H1 (cell line): ENCODE results near the gene RPTOR. TPM values are rescaled to one million over a fixed set of nuclear protein-coding genes. Genes with fewer than 3 reads are reported as not detected.

Experiments
- BACH1 ChIP-seq: IDR thresholded peaks from 2 replicates; pipeline ENCODE4 v1.6.1; 2012; ENCODE audit warnings: low read length, improper control_type of control experiment
- KDM4A ChIP-seq: IDR thresholded peaks from one replicate; pipeline ENCODE4 v1.7.1; 2012; ENCODE audit warnings: low read depth, mild to moderate bottlenecking, moderate library complexity, low read length, inconsistent platforms; ENCODE audit not compliant: severe bottlenecking
- KDM5A ChIP-seq: fragments of 200-600 bp; IDR thresholded peaks from 2 replicates; pipeline ENCODE4 v1.7.1; 2012; ENCODE audit warnings: mild to moderate bottlenecking, low read length, inconsistent platforms, mixed read lengths
- MAX ChIP-seq: IDR thresholded peaks from 2 replicates; pipeline ENCODE4 v1.6.1; 2012; ENCODE audit warnings: inconsistent platforms
- polyA plus RNA-seq, 7 experiments: library from polyadenylated mRNA; depleted of rRNA in 3 of 7; stranded (reverse) in 5 of 7; unstranded in 2 of 7; fragments of >200 nt in 5 of 7; fragments of 200-250 nt in 2 of 7; gene quantifications; 1 replicate in 5 of 7; 2 replicates in 1 of 7; 4 replicates in 1 of 7; pipeline versions ENCODE4 v1.2.1 to v1.2.3, GENCODE V29; 2011 to 2013; ENCODE audit warnings: missing spikeins in 2 of 7, mixed read lengths in 2 of 7
- total RNA-seq: library from RNA; stranded (reverse); fragmentation: NEBNext Ultra II Directional; extraction: Animal tissue kit (Norgen Biotek cat#: 25700); gene quantifications from 2 replicates; pipeline ENCODE4 v1.2.1, GENCODE V29; 2021

The RPTOR gene
- total and polyA plus RNA-seq, 2 of the 8 experiments (the other 6 are each of a cell fraction or from before 2014, with no cell fraction given): 6.9 to 28.7 TPM

DNA sequence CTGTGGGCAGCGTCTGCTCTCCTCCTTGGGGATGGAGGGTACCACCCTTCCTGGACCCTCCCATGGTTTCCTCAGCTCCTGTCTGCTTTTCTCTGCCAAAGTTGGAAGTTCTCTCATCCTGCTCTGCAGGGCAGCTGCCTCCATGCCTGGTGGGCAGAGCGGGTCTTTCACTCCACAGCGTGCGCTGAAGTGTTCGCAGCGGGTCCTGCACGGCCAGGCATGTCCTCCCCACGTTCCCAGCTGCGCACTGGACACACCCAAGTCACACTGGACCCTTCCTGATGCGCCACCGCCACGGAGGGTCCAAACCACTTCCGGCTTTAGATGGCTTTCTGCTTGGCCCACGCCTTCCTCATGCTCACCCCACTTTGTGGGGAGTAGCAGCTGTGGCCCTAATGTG is 34.5 kb upstream of the RPTOR start (continued):
- no peak for TF ChIP-seq MAX
- no peak for TF ChIP-seq KDM4A
- no peak for TF ChIP-seq BACH1
- no peak for TF ChIP-seq KDM5A
